Nephron (organoid): ENCODE data around the gene TACC2.

Experiments used
- H3K27ac Mint-ChIP-seq, 3 experiments: 2 replicates each; pipeline ENCODE4 v1.8.0; 2020; ENCODE audit warnings: mixed read lengths in 3 of 3, mild to moderate bottlenecking in 2 of 3, moderate library complexity in 1 of 3
- H3K27me3 Mint-ChIP-seq: 2 replicates; pipeline ENCODE4 v1.8.0; 2021; ENCODE audit warnings: low read depth, mild to moderate bottlenecking, moderate library complexity, mixed read lengths
- H3K36me3 Mint-ChIP-seq: 2 replicates; pipeline ENCODE4 v1.8.0; 2020; ENCODE audit warnings: low read depth, mixed read lengths
- H3K4me1 Mint-ChIP-seq: 2 replicates; pipeline ENCODE4 v1.8.0; 2020; ENCODE audit warnings: mixed read lengths
- H3K4me3 Mint-ChIP-seq, 3 experiments: 2 replicates each; pipeline ENCODE4 v1.8.0; 2020; ENCODE audit warnings: mild to moderate bottlenecking in 3 of 3, mixed read lengths in 3 of 3, moderate library complexity in 2 of 3
- H3K9me3 Mint-ChIP-seq: 2 replicates; pipeline ENCODE4 v1.8.0; 2020; ENCODE audit warnings: mixed read lengths
- TF ChIP-seq, protein P1 (sequence below), 3 experiments: fragments of 200-600 bp; sonication (generic); IDR thresholded peaks; one replicate each; pipeline ENCODE4 v1.5.0; 2021; ENCODE audit warnings: antibody characterized with exemption in 3 of 3; ENCODE audit not compliant: unreplicated experiment in 3 of 3

Gene TACC2

DNA sequence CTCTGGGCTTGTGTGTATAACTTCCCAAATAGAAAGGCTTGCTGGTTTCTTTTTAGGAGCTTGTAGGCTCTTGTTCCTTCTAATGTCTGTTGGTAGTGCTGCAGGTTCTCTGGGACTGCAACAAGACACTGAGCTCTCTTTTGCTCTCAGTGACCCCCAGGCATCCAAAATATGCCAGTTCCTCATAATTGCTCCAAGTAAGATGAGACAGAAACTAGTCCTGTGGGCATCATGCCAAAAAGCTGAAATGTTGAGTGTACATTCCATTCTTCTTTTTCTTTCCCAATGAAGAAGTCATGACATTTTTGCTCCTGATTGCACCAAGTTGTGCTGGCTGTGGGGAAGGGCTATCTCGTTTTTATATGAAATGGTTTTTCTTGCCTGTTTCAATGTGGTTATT lies 275.0 kb downstream of the TACC2 start:
- peaks cover 40% of the 10 kb centered on the region for H3K4me1 Mint-ChIP-seq
- H3K27me3 Mint-ChIP-seq, result no peaks in the 10 kb centered on the region
- H3K9me3 Mint-ChIP-seq, result peaks cover 22% of the 10 kb centered on the region
- TF ChIP-seq, protein P1, sequence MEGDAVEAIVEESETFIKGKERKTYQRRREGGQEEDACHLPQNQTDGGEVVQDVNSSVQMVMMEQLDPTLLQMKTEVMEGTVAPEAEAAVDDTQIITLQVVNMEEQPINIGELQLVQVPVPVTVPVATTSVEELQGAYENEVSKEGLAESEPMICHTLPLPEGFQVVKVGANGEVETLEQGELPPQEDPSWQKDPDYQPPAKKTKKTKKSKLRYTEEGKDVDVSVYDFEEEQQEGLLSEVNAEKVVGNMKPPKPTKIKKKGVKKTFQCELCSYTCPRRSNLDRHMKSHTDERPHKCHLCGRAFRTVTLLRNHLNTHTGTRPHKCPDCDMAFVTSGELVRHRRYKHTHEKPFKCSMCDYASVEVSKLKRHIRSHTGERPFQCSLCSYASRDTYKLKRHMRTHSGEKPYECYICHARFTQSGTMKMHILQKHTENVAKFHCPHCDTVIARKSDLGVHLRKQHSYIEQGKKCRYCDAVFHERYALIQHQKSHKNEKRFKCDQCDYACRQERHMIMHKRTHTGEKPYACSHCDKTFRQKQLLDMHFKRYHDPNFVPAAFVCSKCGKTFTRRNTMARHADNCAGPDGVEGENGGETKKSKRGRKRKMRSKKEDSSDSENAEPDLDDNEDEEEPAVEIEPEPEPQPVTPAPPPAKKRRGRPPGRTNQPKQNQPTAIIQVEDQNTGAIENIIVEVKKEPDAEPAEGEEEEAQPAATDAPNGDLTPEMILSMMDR (IDR thresholded peaks at IDR 0.05; ENCODE audit: unreplicated experiment in 3 of 3), result no peak
- H3K36me3 Mint-ChIP-seq, result peaks cover 30% of the 10 kb centered on the region
- peak overlapping the region; percentile 58 to 91 (median 84) for H3K27ac Mint-ChIP-seq
- H3K4me3 Mint-ChIP-seq, result peak overlapping the region in 1 of 3 experiments; percentile 24

DNA sequence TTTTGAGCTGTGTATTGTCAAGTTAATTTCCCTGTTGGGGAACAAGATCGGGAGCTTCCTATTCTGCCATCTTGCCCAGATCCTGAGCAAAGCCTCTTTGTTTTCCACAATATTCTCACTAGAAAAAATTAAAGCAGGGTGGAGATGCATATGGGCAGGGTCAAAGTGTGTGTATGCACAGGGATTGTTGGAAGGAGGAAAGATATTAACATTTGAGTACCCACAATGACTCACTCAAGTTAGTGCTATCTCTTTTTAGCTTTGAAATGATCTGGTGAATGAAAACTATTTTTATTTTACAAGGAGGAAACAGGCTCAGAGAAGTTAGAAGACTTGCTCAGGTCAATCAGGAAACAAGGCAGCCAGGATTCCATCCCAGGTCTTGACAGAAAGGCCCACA lies 275.5 kb downstream of the TACC2 start:
- peaks cover 21% of the 10 kb centered on the region for H3K9me3 Mint-ChIP-seq
- H3K4me3 Mint-ChIP-seq, result peak overlapping the region in 1 of 3 experiments; percentile 24
- H3K36me3 Mint-ChIP-seq, result peaks cover 28% of the 10 kb centered on the region
- H3K27me3 Mint-ChIP-seq, result no peaks in the 10 kb centered on the region
- TF ChIP-seq, protein P1 (IDR thresholded peaks at IDR 0.05; ENCODE audit: unreplicated experiment in 3 of 3), result no peak
- H3K27ac Mint-ChIP-seq, result peak overlapping the region; percentile 58 to 91 (median 84)
- peaks cover 44% of the 10 kb centered on the region for H3K4me1 Mint-ChIP-seq

DNA sequence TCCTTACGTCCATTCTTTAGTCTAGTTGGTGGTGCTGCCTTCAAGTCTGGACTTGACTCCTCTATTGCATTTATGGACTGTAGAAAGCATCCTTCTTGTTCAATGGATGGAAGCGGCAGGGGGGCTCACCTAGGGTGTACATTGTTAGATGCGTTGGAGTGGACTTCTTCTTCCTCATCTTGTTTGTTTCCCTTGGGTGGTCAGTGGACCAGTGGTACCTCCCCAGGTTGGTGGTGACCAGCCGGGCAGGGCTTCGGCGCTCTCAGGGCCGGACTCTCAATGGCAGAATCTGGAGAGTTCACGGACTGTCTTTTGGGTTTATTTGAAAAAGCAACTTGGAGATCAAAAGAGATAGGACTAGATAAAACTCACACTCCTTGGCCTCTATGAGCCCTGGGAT lies 276.0 kb downstream of the TACC2 start:
- TF ChIP-seq, protein P1 (IDR thresholded peaks at IDR 0.05; ENCODE audit: unreplicated experiment in 3 of 3), result no peak
- Mint-ChIP-seq H3K9me3 (peaks cover 21% of the 10 kb centered on the region), H3K4me1 (peaks cover 48% of the 10 kb centered on the region), H3K4me3 (no peak overlapping the region), H3K27me3 (no peaks in the 10 kb centered on the region), H3K36me3 (peaks cover 28% of the 10 kb centered on the region), H3K27ac (peak overlapping the region in 2 of 3 experiments; percentile 84 to 96)

DNA sequence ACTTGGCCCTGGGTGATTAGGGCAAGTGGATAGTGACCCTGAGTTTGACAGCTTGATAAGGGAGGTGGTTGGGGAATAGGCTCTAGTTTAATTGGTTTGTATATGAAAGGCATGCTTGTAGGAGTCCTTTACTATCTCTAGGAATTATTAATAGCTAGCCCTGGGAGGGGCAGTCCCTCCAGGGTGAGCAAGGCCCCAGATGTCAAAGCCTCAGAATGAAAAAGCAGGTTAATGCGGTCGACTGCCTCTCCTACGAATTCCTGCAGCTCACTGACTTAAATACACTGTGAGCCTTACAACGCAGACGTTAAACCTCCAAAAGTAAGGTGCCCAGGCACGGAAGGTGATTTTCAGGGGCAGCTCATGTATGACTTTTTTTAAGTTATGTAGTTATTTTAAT lies 276.9 kb downstream of the TACC2 start:
- TF ChIP-seq, protein P1 (IDR thresholded peaks at IDR 0.05; ENCODE audit: unreplicated experiment in 3 of 3), result no peak
- H3K4me1 Mint-ChIP-seq, result peaks cover 48% of the 10 kb centered on the region
- no peaks in the 10 kb centered on the region for H3K27me3 Mint-ChIP-seq
- peak overlapping the region; percentile 66 to 96 (median 79) for H3K27ac Mint-ChIP-seq
- peaks cover 19% of the 10 kb centered on the region for H3K9me3 Mint-ChIP-seq
- no peak overlapping the region for H3K4me3 Mint-ChIP-seq
- H3K36me3 Mint-ChIP-seq, result peaks cover 24% of the 10 kb centered on the region

DNA sequence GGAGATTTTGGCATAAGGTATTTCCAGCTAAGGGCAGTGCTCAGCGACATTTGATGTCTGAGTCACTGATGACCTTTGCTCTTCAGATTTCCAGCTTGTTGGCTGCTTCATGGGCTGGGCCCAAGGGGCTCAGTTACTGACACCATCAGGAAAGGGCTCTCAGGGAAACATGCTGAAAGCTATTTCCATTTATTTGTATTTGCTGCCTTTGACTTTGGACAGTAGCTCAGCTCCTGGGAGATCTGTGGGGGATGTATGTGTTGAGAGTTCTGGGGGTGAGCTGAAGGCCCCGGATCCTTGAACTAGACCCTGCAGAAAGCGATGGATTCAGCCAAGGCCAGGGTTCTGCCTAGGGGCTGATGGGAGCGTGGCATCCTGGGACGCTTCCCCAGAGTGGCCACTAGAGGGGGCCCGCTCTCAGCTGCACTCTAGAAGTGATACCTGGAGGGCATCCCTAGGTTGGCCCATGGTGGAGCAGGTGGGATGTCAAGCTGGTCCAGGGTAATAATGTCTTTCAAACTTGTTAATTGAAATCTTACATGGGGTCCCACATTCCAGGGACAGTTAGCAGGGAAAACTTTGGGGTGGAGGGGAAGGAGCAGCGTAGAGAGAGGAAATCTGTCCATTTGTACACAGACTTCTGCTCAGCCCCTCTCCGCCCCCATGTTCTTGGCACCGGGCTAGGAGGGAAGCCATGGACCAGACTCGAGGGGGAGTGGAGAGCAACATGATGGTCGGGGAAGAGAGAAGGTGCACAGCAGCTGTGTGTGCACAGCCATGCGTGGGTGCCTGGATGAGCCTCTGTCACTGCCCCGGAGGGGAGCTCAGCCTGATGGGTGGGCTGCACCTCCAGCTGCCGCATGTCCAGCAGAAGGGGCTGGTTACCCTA lies 279.1 kb downstream of the TACC2 start:
- TF ChIP-seq, protein P1 (IDR thresholded peaks at IDR 0.05; ENCODE audit: unreplicated experiment in 3 of 3), result peak; percentile 90 to 94 (median 91)
- Mint-ChIP-seq H3K27me3 (no peaks in the 10 kb centered on the region), H3K27ac (peak overlapping the region; percentile 39 to 61 (median 61)), H3K4me1 (peaks cover 48% of the 10 kb centered on the region), H3K9me3 (peaks cover 9% of the 10 kb centered on the region), H3K4me3 (no peak overlapping the region), H3K36me3 (peaks cover 12% of the 10 kb centered on the region)
